HG02642 (cell line): ENCODE results near the gene IPO9.

Experiments
- ATAC-seq: cut with Tn5 transposase; IDR thresholded peaks from one replicate; pipeline ENCODE4 v1.9.1; 2021; ENCODE audit warnings: mild to moderate bottlenecking; ENCODE audit not compliant: unreplicated experiment, poor library complexity

IPO9 gene

DNA sequence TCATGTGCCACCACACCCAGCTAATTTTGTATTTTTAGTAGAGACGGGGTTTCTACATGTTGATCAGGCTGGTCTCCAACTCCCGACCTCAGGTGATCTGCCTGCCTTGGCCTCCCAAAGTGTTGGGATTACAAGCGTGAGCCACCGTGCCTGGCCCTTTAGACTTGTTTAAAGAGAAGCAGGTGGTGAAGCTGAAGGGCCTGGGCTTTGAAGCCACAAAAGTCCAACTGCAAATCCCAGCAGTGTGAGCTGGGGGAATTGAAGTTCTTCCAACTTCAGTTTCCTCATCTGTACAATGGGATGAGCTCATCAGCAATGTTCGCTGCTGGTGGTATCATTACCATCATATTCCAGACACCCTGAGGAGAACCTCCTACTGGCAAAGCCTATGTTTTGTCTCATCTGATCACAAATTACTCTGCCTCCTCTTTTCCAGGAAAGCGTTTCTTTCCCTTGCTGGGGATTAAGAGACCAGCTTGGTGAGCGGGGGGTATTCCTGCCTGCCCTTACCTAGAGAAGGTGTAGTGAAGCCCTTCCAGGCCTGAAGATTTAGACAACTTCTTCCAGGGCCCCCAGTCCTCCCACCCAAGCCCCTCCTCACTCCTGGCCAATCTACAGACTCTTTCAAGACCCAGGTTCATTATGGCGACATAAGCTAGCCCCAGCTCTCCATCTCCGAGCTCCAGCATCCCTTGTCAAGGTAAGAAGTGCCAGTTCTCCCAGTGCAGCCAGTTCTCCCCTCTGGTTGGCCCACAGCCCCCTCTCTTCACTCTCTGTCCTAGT lies 57.3 kb downstream of the IPO9 start:
- no peak for ATAC-seq

DNA sequence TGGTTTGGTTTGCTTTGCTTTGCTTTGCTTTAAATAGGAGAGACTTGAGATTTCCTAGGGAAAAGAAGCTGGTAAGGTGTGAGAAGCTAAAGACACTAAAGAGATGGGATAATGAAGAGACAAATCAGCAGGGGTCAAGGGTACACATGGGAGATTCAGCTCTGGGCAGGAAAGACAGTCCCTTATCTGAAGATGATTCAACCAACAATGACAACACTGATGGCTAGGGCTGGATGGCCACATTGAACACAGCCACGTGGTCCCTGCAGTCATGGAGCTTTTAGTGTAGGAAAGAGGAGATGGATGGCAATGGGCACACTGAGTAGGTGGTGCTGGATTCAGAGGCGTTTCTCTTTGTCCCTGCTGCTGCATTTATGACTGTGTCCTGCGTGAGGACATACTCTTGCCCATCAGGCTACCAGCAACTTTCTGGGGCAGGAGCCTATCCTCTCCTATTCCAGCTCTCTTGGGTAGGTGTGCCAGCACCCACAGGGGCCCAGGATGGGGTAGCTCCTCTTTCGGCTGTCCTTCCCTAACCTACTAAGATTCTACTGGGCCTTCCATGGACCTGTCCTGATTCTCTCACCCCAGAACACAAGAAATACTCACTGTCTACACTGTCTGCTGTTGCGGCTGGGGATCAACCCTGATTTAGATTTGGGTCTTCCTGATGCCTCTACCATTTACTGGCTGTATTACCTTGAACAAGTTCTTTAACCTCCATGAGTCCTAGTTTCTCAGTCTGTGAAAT lies 58.3 kb downstream of the IPO9 start:
- no peak for ATAC-seq

DNA sequence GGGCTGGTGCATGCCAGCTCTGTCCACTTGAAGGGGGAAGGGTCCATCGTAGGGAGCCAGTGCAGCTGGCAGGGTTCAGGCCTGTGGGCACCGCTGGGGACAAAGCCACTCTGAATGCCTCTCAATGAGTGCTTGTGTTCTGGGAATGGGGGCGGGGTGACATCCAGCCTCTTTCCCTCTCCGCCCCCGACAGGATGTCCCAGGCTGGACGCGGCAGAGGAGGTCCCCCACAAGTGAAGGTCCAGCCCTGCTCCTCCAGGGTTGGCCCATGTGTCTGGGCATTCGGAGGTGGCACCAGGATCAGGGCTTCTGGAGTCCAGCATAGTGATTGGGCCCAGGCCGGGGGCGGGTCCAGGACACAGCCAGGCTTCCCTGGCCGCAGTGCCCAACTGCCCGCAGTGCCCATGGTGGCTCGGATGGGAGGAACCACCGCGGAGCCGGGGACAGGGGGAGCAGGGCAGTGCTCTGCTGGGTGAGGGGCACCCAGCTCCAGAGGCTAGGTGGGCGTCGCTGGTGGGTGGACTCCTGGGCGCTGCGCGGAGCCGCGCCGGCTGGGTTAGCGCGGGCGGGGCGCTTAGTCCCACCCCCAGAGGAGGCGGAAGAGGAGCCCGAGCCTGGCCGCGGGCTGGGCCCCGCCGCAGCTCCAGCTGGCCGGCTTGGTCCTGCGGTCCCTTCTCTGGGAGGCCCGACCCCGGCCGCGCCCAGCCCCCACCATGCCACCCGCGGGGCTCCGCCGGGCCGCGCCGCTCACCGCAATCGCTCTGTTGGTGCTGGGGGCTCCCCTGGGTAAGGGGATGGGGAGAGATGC lies 59.5 kb downstream of the IPO9 start, which contains the start of gene SHISA4:
Gene SHISA4 (plus strand): TSS at position 617 of the 808 bp plus-strand sequence. CDS start 97 bp downstream, at position 714.
- ATAC-seq = no peak

- ATAC-seq = no peak
Observed at GRCh38 chr1:201889090-201889968, 60.4 kb downstream of the IPO9 start.

DNA sequence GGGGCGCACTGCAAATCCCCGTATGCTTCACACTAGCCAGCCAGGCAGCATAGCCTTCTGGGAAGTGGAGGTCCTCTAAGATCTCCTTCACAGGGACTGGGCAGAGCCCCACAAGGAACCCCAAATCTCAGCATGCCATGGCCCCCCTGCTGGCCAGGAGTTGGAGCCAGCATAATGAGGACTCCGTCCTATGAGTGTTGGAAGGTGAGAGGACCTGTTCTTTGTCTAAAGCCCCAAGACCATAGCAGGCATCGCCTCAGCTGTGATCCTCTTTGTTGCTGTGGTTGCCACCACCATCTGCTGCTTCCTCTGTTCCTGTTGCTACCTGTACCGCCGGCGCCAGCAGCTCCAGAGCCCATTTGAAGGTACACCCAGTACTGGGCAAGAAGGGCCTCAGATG lies 61.3 kb downstream of the IPO9 start:
- no peak for ATAC-seq

GRCh38 chr1:201890806-201891450 lies 62.0 kb downstream of the IPO9 start:
- no peak for ATAC-seq

DNA sequence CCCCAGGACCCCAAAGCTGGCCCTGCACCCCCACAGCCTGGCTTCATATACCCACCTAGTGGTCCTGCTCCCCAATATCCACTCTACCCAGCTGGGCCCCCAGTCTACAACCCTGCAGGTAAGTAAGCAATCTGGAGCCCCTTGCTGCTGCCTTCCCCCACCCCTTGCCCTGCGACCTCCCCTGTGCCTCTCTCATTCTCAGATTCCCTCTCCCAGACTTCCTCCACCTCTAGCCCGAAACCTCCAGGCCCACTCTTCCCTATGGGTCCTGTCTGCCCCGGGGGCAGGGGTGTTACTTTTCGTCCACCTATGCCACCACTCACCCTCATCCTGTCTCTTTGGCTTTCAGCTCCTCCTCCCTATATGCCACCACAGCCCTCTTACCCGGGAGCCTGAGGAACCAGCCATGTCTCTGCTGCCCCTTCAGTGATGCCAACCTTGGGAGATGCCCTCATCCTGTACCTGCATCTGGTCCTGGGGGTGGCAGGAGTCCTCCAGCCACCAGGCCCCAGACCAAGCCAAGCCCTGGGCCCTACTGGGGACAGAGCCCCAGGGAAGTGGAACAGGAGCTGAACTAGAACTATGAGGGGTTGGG lies 62.6 kb downstream of the IPO9 start:
- no peak for ATAC-seq

- ATAC-seq = no peak
Observed at GRCh38 chr1:201892211-201892610, 63.3 kb downstream of the IPO9 start.

- no peak for ATAC-seq
Observed at GRCh38 chr1:201893431-201893830, 64.5 kb downstream of the IPO9 start.

- no peak for ATAC-seq
Observed at GRCh38 chr1:201894343-201895119, 65.6 kb downstream of the IPO9 start.

DNA sequence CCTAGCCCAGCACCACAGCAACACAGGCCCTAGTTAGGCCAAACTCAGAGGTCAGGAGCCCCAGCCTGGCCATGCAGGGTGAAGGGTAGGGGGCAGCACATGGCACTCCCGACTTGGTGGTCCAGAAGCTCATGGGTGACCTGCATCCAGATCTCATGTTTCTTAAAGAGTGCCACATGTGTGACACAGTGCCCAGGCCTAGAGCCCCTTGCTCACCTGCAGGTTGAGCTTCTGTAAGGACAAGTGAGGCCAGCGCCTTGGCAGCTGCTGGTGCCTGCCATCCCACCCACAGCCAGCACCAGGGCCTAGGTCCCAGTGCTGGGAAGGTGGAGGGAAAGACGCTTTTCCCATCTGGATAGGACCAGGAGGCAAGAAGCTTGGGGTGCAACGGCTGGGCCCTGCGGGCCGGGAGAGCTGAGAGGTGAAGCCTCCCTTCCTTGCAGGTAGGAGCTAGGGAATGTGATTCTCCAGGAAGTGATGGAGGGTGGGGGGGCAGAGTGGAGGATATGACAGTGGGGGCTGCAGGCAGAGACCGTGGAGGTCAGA lies 66.2 kb downstream of the IPO9 start:
- no peak for ATAC-seq

GRCh38 chr1:201895913-201896807 lies 67.2 kb downstream of the IPO9 start:
- peak; percentile 67 for ATAC-seq

GRCh38 chr1:201896951-201897391 lies 68.0 kb downstream of the IPO9 start:
- ATAC-seq = no peak

- no peak for ATAC-seq
Observed at GRCh38 chr1:201898240-201898894, 69.4 kb downstream of the IPO9 start.

DNA sequence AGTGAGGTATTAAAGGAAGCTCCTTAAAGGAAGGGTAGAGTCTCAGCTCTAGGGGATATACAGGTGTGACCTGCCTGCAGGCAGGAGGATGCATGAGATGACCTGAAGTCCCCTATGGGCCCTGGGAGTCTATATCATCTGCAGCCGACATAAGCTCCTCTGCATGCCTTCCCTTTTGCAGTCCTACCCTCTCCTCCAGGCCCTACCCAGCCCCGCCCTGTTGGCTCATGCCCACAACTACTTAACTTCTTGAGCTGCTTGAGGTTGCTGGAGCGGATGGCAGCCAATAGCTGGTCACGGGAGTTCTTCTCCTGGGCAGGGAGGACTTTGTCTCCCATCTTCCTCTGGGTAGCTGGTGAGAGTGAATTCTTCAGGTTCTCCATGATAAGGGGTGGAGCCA lies 70.0 kb downstream of the IPO9 start:
- no peak for ATAC-seq

DNA sequence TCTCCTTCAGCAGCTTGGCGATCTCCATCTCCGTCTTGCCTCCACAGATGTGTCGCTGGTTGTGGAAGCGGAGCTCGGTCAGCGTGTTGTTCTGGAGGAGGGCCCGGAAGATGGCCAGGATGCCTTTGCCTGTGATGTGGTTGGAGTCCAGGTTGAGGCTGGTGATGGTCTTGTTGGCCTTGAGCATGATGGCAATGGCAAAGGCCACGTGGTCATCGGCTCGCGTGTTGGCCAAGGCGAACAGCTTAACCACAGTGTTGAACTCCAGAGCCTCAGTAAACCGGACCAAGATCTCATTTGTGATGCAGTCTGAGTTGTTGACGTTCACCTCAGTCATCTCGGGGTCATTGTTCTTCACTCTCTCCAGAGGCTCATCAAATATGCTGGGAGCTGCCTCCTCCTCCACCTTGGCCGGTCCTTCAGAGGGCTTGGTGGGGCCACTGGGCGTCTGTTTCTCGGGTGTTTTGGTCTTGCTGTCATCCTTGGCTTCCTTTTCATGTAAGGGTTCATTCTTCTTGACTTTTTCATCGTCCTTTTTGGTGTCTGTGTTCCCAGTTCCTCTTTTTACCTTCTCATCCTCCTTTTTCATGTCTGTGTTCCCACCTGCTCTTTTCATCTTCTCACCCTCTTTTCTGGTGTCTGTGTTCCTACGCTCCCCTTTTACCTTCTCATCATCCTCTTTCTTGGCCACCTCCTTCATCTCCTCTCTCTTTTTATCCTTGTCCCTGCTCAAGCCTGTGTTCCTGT lies 70.9 kb downstream of the IPO9 start:
- ATAC-seq = no peak
